GM23338 (cell line): ENCODE results near the gene FXR1.

Source experiments
- CREB1 ChIP-seq: fragments of 250-450 bp; sonication (Bioruptor Pico); IDR thresholded peaks from 2 replicates; pipeline ENCODE4 v1.5.0; 2020; ENCODE audit warnings: low read depth, mild to moderate bottlenecking, moderate library complexity
- CTCF ChIP-seq, 2 experiments: fragments of 200-600 bp in 1 of 2; sonication (generic) in 1 of 2; conservative IDR thresholded peaks; 2 replicates each; pipeline versions ENCODE4 v1.5.1 to v1.6.1; 2016 to 2017; ENCODE audit warnings: antibody characterized with exemption in 2 of 2, low read depth in 2 of 2, mild to moderate bottlenecking in 2 of 2, moderate library complexity in 1 of 2
- EZH2 ChIP-seq: fragments of 200-600 bp; sonication (generic); IDR thresholded peaks from one replicate; pipeline ENCODE4 v1.8.0; 2017; ENCODE audit warnings: antibody characterized with exemption, mild to moderate bottlenecking, low read depth; ENCODE audit not compliant: unreplicated experiment
- EZH2phosphoT487 ChIP-seq: fragments of 200-600 bp; sonication (generic); IDR thresholded peaks from one replicate; pipeline ENCODE4 v1.8.1; 2018; ENCODE audit warnings: antibody characterized with exemption; ENCODE audit not compliant: unreplicated experiment
- JUNB ChIP-seq: IDR thresholded peaks from one replicate; pipeline ENCODE4 v1.6.1; 2016; ENCODE audit warnings: antibody characterized with exemption; ENCODE audit not compliant: unreplicated experiment
- NANOG ChIP-seq: IDR thresholded peaks from 2 replicates; pipeline ENCODE4 v1.6.1; 2016; ENCODE audit warnings: antibody characterized with exemption, borderline replicate concordance
- POLR2AphosphoS5 ChIP-seq: IDR thresholded peaks from 2 replicates; pipeline ENCODE4 v1.6.1; 2016; ENCODE audit warnings: antibody characterized with exemption, low read depth
- REST ChIP-seq: IDR thresholded peaks from one replicate; pipeline ENCODE4 v1.6.1; 2018; ENCODE audit warnings: antibody characterized with exemption; ENCODE audit not compliant: unreplicated experiment
- STAT1 ChIP-seq: IDR thresholded peaks from one replicate; pipeline ENCODE4 v1.6.1; 2016; ENCODE audit warnings: antibody characterized with exemption; ENCODE audit not compliant: unreplicated experiment
- ZNF114 ChIP-seq: fragments of 250-450 bp; sonication (Bioruptor Pico); IDR thresholded peaks from 2 replicates; pipeline ENCODE4 v1.5.0; 2020; ENCODE audit warnings: mild to moderate bottlenecking, moderate library complexity
- ZNF331 ChIP-seq: fragments of 250-450 bp; sonication (Bioruptor Pico); IDR thresholded peaks from 2 replicates; pipeline ENCODE4 v1.5.0; 2020; ENCODE audit warnings: low read depth, mild to moderate bottlenecking, moderate library complexity

- TF ChIP-seq CTCF (conservative IDR thresholded peaks at IDR 0.05; ENCODE audit: low read depth in 2 of 2) = no peak
- TF ChIP-seq POLR2AphosphoS5 = no peak
- TF ChIP-seq EZH2phosphoT487 = no peak
- no peak for TF ChIP-seq NANOG
- TF ChIP-seq EZH2 = no peak
- TF ChIP-seq JUNB = no peak
- TF ChIP-seq CREB1 (CRISPR knock-in tag) = no peak
- TF ChIP-seq REST = no peak
- no peak for TF ChIP-seq ZNF114 (CRISPR knock-in tag)
- TF ChIP-seq STAT1 = no peak
- no peak for TF ChIP-seq ZNF331 (CRISPR knock-in tag)
Observed at GRCh38 chr3:180871901-180872300, 40.6 kb upstream of the FXR1 start.
